CD8-positive, alpha-beta memory T cell (primary cell): ENCODE data around the gene HOXA1. TPM values are rescaled to one million over a fixed set of nuclear protein-coding genes. Genes with fewer than 3 reads are reported as not detected.

Source experiments
- CTCF ChIA-PET: fragments of 350-600 bp; sonication (Branson Sonifier 250); formaldehyde crosslinking; loops from one replicate; lab custom pipeline; 2021; ENCODE audit warnings: antibody characterized with exemption; lab: Charles Lee
- POLR2A ChIA-PET: fragments of 350-600 bp; sonication (Branson Sonifier 250); formaldehyde crosslinking; loops from one replicate; lab custom pipeline; 2021; ENCODE audit warnings: antibody characterized with exemption; lab: Charles Lee
- DNase-seq, 5 donors: peaks; one replicate each; pipeline versions ENCODE4 v3.0.0 to v3.0.0-alpha.2; 2020 to 2022; ENCODE audit warnings: mixed read lengths in 1 of 5
- H3K27ac ChIP-seq: one replicate; pipeline ENCODE4 v1.7.0; 2013; ENCODE audit warnings: low read depth, mild to moderate bottlenecking, low read length, moderate library complexity
- H3K27me3 ChIP-seq: 2 replicates; pipeline ENCODE4 v1.7.0; 2013; ENCODE audit warnings: low read length, mild to moderate bottlenecking; ENCODE audit not compliant: insufficient read depth, poor library complexity, severe bottlenecking
- H3K36me3 ChIP-seq: 2 replicates; pipeline ENCODE4 v1.7.0; 2013; ENCODE audit warnings: mild to moderate bottlenecking, low read length, moderate library complexity; ENCODE audit not compliant: insufficient read depth
- H3K4me1 ChIP-seq: 2 replicates; pipeline ENCODE4 v1.7.0; 2013; ENCODE audit warnings: mild to moderate bottlenecking, low read length, moderate library complexity; ENCODE audit not compliant: insufficient read depth
- H3K4me3 ChIP-seq: 2 replicates; pipeline ENCODE4 v1.7.0; 2013; ENCODE audit warnings: mild to moderate bottlenecking, low read length
- H3K9me3 ChIP-seq: 2 replicates; pipeline ENCODE4 v1.7.0; 2013; ENCODE audit warnings: mild to moderate bottlenecking, low read length
- H3K27ac Mint-ChIP-seq, 8 donors: one replicate each; pipeline ENCODE4 v1.8.0; 2020 to 2021; ENCODE audit warnings: mixed read lengths in 8 of 8, mild to moderate bottlenecking in 6 of 8, inconsistent platforms in 3 of 8, moderate library complexity in 3 of 8
- H3K27me3 Mint-ChIP-seq, 2 donors: one replicate each; pipeline ENCODE4 v1.8.0; 2020 to 2021; ENCODE audit warnings: mixed read lengths in 2 of 2, mild to moderate bottlenecking in 1 of 2, moderate library complexity in 1 of 2
- H3K36me3 Mint-ChIP-seq, 3 donors: one replicate each; pipeline ENCODE4 v1.8.0; 2020 to 2021; ENCODE audit warnings: mixed read lengths in 3 of 3, inconsistent platforms in 1 of 3, mild to moderate bottlenecking in 1 of 3
- H3K4me1 Mint-ChIP-seq, 3 donors: one replicate each; pipeline ENCODE4 v1.8.0; 2020 to 2021; ENCODE audit warnings: mixed read lengths in 3 of 3, inconsistent platforms in 1 of 3, mild to moderate bottlenecking in 1 of 3
- H3K4me3 Mint-ChIP-seq, 7 donors: one replicate each; pipeline ENCODE4 v1.8.0; 2020 to 2021; ENCODE audit warnings: mixed read lengths in 7 of 7, mild to moderate bottlenecking in 6 of 7, moderate library complexity in 4 of 7, inconsistent platforms in 2 of 7
- H3K9me3 Mint-ChIP-seq, 5 donors: one replicate each; pipeline ENCODE4 v1.8.0; 2020 to 2022; ENCODE audit warnings: mixed read lengths in 5 of 5, mild to moderate bottlenecking in 3 of 5, moderate library complexity in 2 of 5, inconsistent platforms in 1 of 5
- polyA plus RNA-seq: library from polyadenylated mRNA; unstranded; fragments of 300-500 nt; fragmentation: Illumina TruSeq; gene quantifications from one replicate; pipeline ENCODE4 v1.2.3, GENCODE V29; 2021
- total RNA-seq, 2 experiments: library from RNA; stranded (reverse); gene quantifications; one replicate each; pipeline ENCODE4 v1.2.3, GENCODE V29; 2021

HOXA1 gene
- total and polyA plus RNA-seq, 3 experiments from 2014 or later, result 0.31 to 0.75 (median 0.38) TPM

GRCh38 chr7:27101171-27101956 is 5.6 kb upstream of the HOXA1 start:
- Mint-ChIP-seq H3K4me3 (peak overlapping the region in 5 of 7 donors; percentile 2 to 55 (median 23)), H3K27me3 (peaks cover 43 to 74% of the 10 kb centered on the region in 2 donors), H3K27ac (no peak overlapping the region), H3K4me1 (peaks cover 34 to 43% (median 35%) of the 10 kb centered on the region in 3 donors), H3K36me3 (peaks cover 9 to 23% (median 15%) of the 10 kb centered on the region in 3 donors), H3K9me3 (no peaks in the 10 kb centered on the region)
- H3K9me3 ChIP-seq, result no peaks in the 10 kb centered on the region
- H3K4me3 ChIP-seq, result no peak overlapping the region
- CTCF ChIA-PET, result no interaction called here
- H3K36me3 ChIP-seq, result no peaks in the 10 kb centered on the region
- peaks cover 38% of the 10 kb centered on the region for H3K27me3 ChIP-seq
- H3K27ac ChIP-seq, result no peak overlapping the region
- H3K4me1 ChIP-seq, result peaks cover 21% of the 10 kb centered on the region
- DNase-seq, result no peak
- POLR2A ChIA-PET, result no interaction called here

- peaks cover 34 to 46% (median 35%) of the 10 kb centered on the region in 3 donors for H3K4me1 Mint-ChIP-seq
- peaks cover 45 to 70% of the 10 kb centered on the region in 2 donors for H3K27me3 Mint-ChIP-seq
- Histone ChIP-seq H3K4me3 (no peak overlapping the region), H3K9me3 (no peaks in the 10 kb centered on the region), H3K36me3 (no peaks in the 10 kb centered on the region), H3K27me3 (peaks cover 38% of the 10 kb centered on the region), H3K27ac (no peak overlapping the region), H3K4me1 (peaks cover 21% of the 10 kb centered on the region)
- H3K9me3 Mint-ChIP-seq, result no peaks in the 10 kb centered on the region
- peaks cover 9 to 25% (median 15%) of the 10 kb centered on the region in 3 donors for H3K36me3 Mint-ChIP-seq
- ChIA-PET POLR2A (no interaction called here), CTCF (no interaction called here)
- no peak for DNase-seq
- H3K27ac Mint-ChIP-seq, result no peak overlapping the region
- peak overlapping the region in 1 of 7 donors; percentile 20 for H3K4me3 Mint-ChIP-seq
Measured at GRCh38 chr7:27100694-27101170, 4.9 kb upstream of the HOXA1 start.

GRCh38 chr7:27099453-27100370 is 3.9 kb upstream of the HOXA1 start:
- peaks cover 42 to 56% (median 45%) of the 10 kb centered on the region in 3 donors for H3K4me1 Mint-ChIP-seq
- Histone ChIP-seq H3K36me3 (no peaks in the 10 kb centered on the region), H3K27me3 (peaks cover 32% of the 10 kb centered on the region), H3K9me3 (no peaks in the 10 kb centered on the region), H3K4me3 (no peak overlapping the region), H3K4me1 (peaks cover 28% of the 10 kb centered on the region), H3K27ac (no peak overlapping the region)
- H3K9me3 Mint-ChIP-seq, result no peaks in the 10 kb centered on the region
- no peak overlapping the region for H3K27ac Mint-ChIP-seq
- ChIA-PET CTCF (no interaction called here), POLR2A (no interaction called here)
- peak overlapping the region in 2 of 7 donors; percentile 13 to 36 for H3K4me3 Mint-ChIP-seq
- DNase-seq, result no peak
- peaks cover 9 to 26% (median 15%) of the 10 kb centered on the region in 3 donors for H3K36me3 Mint-ChIP-seq
- H3K27me3 Mint-ChIP-seq, result peaks cover 54 to 68% of the 10 kb centered on the region in 2 donors

GRCh38 chr7:27098578-27099451 is 3.0 kb upstream of the HOXA1 start:
- no peak for DNase-seq
- no peak overlapping the region for H3K4me3 ChIP-seq
- ChIA-PET POLR2A (no interaction called here), CTCF (interaction anchor here (1.8 kb wide), 1 partner anchor 62 kb away, joined by 4 read pairs; no protein-coding TSS in a partner anchor)
- H3K27ac Mint-ChIP-seq, result peak overlapping the region in 1 of 8 donors; percentile 18
- peak overlapping the region in 3 of 7 donors; percentile 54 to 94 (median 90) for H3K4me3 Mint-ChIP-seq
- H3K27me3 Mint-ChIP-seq, result peaks cover 46 to 66% of the 10 kb centered on the region in 2 donors
- peaks cover 29% of the 10 kb centered on the region for H3K4me1 ChIP-seq
- H3K27me3 ChIP-seq, result peaks cover 25% of the 10 kb centered on the region
- no peak overlapping the region for H3K27ac ChIP-seq
- no peaks in the 10 kb centered on the region for H3K9me3 Mint-ChIP-seq
- peaks cover 45 to 57% (median 52%) of the 10 kb centered on the region in 3 donors for H3K4me1 Mint-ChIP-seq
- peaks cover 9 to 26% (median 15%) of the 10 kb centered on the region in 3 donors for H3K36me3 Mint-ChIP-seq
- no peaks in the 10 kb centered on the region for H3K36me3 ChIP-seq
- no peaks in the 10 kb centered on the region for H3K9me3 ChIP-seq

- no peaks in the 10 kb centered on the region for H3K9me3 ChIP-seq
- DNase-seq, result no peak
- Mint-ChIP-seq H3K27me3 (peaks cover 37 to 65% of the 10 kb centered on the region in 2 donors), H3K27ac (peak overlapping the region in 2 of 8 donors; percentile 18 to 77), H3K36me3 (peaks cover 9 to 26% (median 15%) of the 10 kb centered on the region in 3 donors), H3K4me3 (peak overlapping the region; percentile 90 to 96 (median 93)), H3K4me1 (peaks cover 40 to 51% (median 50%) of the 10 kb centered on the region in 3 donors), H3K9me3 (no peaks in the 10 kb centered on the region)
- POLR2A ChIA-PET, result no interaction called here
- CTCF ChIA-PET, result interaction anchor here (1.8 kb wide), 1 partner anchor 63 kb away, joined by 4 read pairs; no protein-coding TSS in a partner anchor
- H3K27me3 ChIP-seq, result peaks cover 17% of the 10 kb centered on the region
- H3K27ac ChIP-seq, result no peak overlapping the region
- peaks cover 27% of the 10 kb centered on the region for H3K4me1 ChIP-seq
- no peak overlapping the region for H3K4me3 ChIP-seq
- no peaks in the 10 kb centered on the region for H3K36me3 ChIP-seq
Measured at GRCh38 chr7:27097686-27098577, 2.1 kb upstream of the HOXA1 start.

- H3K9me3 Mint-ChIP-seq, result no peaks in the 10 kb centered on the region
- H3K9me3 ChIP-seq, result no peaks in the 10 kb centered on the region
- H3K4me1 Mint-ChIP-seq, result peaks cover 32 to 42% (median 41%) of the 10 kb centered on the region in 3 donors
- ChIA-PET CTCF (interaction anchor here (1.0 to 1.8 kb wide), 3 partner anchors 8 to 64 kb away, joined by 4 read pairs; no protein-coding TSS in a partner anchor), POLR2A (interaction anchor here (1.3 kb wide), 1 partner anchor 234 kb away, joined by 7 read pairs; no protein-coding TSS in a partner anchor)
- H3K36me3 ChIP-seq, result no peaks in the 10 kb centered on the region
- DNase-seq, result no peak
- H3K4me1 ChIP-seq, result peaks cover 19% of the 10 kb centered on the region
- peak overlapping the region; percentile 12 to 97 (median 82) for H3K27ac Mint-ChIP-seq
- peak overlapping the region; percentile 38 for H3K27ac ChIP-seq
- peaks cover 9 to 26% (median 15%) of the 10 kb centered on the region in 3 donors for H3K36me3 Mint-ChIP-seq
- H3K4me3 ChIP-seq, result peak overlapping the region; percentile 57
- peaks cover 30 to 64% of the 10 kb centered on the region in 2 donors for H3K27me3 Mint-ChIP-seq
- peaks cover 7% of the 10 kb centered on the region for H3K27me3 ChIP-seq
- H3K4me3 Mint-ChIP-seq, result peak overlapping the region; percentile 90 to 96 (median 93)
Measured at GRCh38 chr7:27096768-27097514, 1.1 kb upstream of the HOXA1 start.
